Mammary epithelial cell (primary cell): ENCODE results near the gene SESN2.

Source experiments
- EZH2 ChIP-seq: IDR thresholded peaks from 2 replicates; pipeline ENCODE4 v1.6.1; 2012; ENCODE audit warnings: low read length, inconsistent platforms, borderline replicate concordance
- TF ChIP-seq, protein P1 (sequence below), 2 donors: IDR thresholded peaks in 1 of 2; conservative IDR thresholded peaks in 1 of 2; 2 replicates each; pipeline ENCODE4 v1.5.1; 2011 to 2012; ENCODE audit warnings: inconsistent platforms in 2 of 2, low read length in 2 of 2, mild to moderate bottlenecking in 2 of 2, control low read depth in 1 of 2, low read depth in 1 of 2; ENCODE audit not compliant: insufficient read depth in 1 of 2; ENCODE audit errors: extremely low read depth in 1 of 2

GRCh38 chr1:28258628-28259251 is 578 bp upstream of the SESN2 start:
- no peak for TF ChIP-seq EZH2
- TF ChIP-seq, protein P1, sequence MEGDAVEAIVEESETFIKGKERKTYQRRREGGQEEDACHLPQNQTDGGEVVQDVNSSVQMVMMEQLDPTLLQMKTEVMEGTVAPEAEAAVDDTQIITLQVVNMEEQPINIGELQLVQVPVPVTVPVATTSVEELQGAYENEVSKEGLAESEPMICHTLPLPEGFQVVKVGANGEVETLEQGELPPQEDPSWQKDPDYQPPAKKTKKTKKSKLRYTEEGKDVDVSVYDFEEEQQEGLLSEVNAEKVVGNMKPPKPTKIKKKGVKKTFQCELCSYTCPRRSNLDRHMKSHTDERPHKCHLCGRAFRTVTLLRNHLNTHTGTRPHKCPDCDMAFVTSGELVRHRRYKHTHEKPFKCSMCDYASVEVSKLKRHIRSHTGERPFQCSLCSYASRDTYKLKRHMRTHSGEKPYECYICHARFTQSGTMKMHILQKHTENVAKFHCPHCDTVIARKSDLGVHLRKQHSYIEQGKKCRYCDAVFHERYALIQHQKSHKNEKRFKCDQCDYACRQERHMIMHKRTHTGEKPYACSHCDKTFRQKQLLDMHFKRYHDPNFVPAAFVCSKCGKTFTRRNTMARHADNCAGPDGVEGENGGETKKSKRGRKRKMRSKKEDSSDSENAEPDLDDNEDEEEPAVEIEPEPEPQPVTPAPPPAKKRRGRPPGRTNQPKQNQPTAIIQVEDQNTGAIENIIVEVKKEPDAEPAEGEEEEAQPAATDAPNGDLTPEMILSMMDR (conservative IDR thresholded peaks at IDR 0.05 in 1 of 2, IDR thresholded peaks at IDR 0.05 in 1 of 2; ENCODE audit: extremely low read depth in 1 of 2, insufficient read depth in 1 of 2, low read depth in 1 of 2, low read length in 2 of 2): no peak
